HG03108 (cell line): Measurements from ENCODE around the gene BDKRB1.

Experiments
- ATAC-seq: cut with Tn5 transposase; IDR thresholded peaks from one replicate; pipeline ENCODE4 v1.9.1; 2021; ENCODE audit warnings: moderate library complexity; ENCODE audit not compliant: unreplicated experiment

The BDKRB1 gene

GRCh38 chr14:96277890-96278289 lies 21.9 kb downstream of the BDKRB1 start:
- no peak for ATAC-seq

- ATAC-seq, result no peak
Measured at GRCh38 chr14:96279564-96279963, 23.6 kb downstream of the BDKRB1 start.

GRCh38 chr14:96280104-96280503 lies 24.1 kb downstream of the BDKRB1 start:
- no peak for ATAC-seq

GRCh38 chr14:96281486-96281885 lies 25.5 kb downstream of the BDKRB1 start:
- no peak for ATAC-seq

GRCh38 chr14:96284008-96284407 lies 28.0 kb downstream of the BDKRB1 start:
- ATAC-seq, result no peak

- no peak for ATAC-seq
Measured at GRCh38 chr14:96284430-96284829, 28.4 kb downstream of the BDKRB1 start.

GRCh38 chr14:96285667-96286066 lies 29.7 kb downstream of the BDKRB1 start:
- ATAC-seq, result no peak

- no peak for ATAC-seq
Measured at GRCh38 chr14:96286251-96286650, 30.2 kb downstream of the BDKRB1 start.

- ATAC-seq, result no peak
Measured at GRCh38 chr14:96287856-96288255, 31.8 kb downstream of the BDKRB1 start.

- no peak for ATAC-seq
Measured at GRCh38 chr14:96294246-96294645, 38.2 kb downstream of the BDKRB1 start.

GRCh38 chr14:96297000-96297399 lies 41.0 kb downstream of the BDKRB1 start:
- no peak for ATAC-seq

- no peak for ATAC-seq
Measured at GRCh38 chr14:96297997-96298515, 42.0 kb downstream of the BDKRB1 start.

- ATAC-seq, result no peak
Measured at GRCh38 chr14:96299441-96299840, 43.4 kb downstream of the BDKRB1 start.

- no peak for ATAC-seq
Measured at GRCh38 chr14:96303981-96304380, 48.0 kb downstream of the BDKRB1 start.

- ATAC-seq, result no peak
Measured at GRCh38 chr14:96304956-96305355, 48.9 kb downstream of the BDKRB1 start.

- ATAC-seq, result no peak
Measured at GRCh38 chr14:96307434-96307833, 51.4 kb downstream of the BDKRB1 start.

GRCh38 chr14:96309133-96309895 lies 53.3 kb downstream of the BDKRB1 start:
- no peak for ATAC-seq

GRCh38 chr14:96309896-96310330 lies 53.9 kb downstream of the BDKRB1 start:
- ATAC-seq, result no peak

GRCh38 chr14:96310906-96311305 lies 54.9 kb downstream of the BDKRB1 start:
- ATAC-seq, result no peak
